Measurements from ENCODE around the gene ATP2A3.
A peak's percentile ranks its signal among the peaks of the same experiment; 100 is the strongest.

The ATP2A3 gene

DNA sequence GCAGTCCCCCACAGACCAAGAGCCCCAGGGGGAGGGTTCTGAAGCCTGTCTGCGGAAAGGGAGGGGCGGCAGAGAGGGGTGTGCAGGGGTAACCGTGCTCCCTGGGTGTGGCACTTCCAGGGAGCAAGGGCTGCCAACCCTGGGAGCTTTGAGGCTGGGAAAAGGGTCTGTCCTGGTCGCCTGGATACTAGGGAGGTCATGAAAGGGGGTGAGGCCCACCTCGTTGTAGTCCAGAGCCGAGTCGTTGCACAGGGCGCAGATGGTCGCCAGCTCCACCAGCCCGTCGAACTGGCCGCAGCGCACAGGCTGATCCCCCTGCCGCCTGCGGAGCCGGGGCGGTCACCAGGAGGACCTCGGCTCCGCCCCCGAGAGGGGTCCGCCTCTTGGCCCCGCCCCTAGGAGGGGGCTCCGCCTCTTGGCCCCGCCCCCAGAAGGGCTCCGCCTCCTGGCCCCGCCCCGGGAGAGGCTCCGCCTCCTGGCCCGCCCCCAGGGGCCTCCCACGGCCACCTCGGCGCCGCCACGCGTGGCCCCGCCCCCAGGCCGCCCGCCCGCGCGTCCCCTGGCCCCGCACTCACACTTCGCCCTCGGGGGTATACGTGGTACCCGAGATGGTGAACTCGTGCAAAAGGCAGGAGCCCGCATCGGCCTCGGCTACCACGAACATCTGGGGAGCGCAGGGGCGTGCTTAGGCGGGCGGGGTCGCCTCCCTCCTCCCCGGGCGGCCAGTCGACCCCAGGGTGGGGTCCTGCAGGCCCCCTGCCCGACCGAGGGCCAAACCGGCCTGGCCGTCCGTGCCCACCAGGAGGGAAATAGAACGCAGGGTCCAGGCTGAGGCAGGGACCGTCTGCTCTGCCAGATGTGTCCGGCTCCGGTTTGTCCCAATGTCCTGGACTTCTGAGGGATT lies 19.5 kb downstream of the ATP2A3 start:
- intact Hi-C loops (cut with DNase I): no loop called here
- peak in 38 of 42 donors; percentile 16 to 78 (median 56) for DNase-seq

DNA sequence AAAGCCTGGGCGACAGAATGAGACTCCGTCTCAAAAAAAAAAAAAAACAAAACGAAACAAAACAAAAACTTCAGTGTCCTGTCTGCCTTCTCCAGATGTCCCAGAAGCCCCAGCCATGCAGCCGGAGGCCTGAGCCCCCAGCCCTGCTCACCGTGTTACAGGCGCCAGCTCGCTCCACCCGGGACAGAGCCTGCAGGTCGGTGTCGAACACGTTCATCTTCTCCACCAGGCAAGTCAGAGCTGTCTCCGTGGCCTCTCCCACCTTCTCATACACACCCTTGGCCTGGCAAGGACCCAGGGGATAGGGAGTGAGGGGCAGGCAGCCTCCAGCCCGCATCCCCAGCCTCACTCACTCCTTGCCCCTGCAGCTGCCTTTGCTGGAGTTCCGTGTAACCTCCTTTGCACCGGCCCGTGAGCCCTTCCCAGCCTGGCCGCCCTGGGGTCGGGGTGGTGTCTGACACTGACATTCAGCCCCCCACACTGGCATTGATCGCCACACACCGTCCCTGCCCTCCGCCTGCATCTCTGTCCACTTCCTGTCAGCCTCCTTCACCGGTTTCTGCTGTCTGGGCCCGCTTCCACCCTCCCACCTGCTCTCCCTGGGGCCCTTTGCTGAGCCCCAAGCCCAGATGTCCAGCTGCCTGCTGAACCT lies 20.9 kb downstream of the ATP2A3 start:
- intact Hi-C loops (cut with DNase I): no loop called here
- DNase-seq: no peak

DNA sequence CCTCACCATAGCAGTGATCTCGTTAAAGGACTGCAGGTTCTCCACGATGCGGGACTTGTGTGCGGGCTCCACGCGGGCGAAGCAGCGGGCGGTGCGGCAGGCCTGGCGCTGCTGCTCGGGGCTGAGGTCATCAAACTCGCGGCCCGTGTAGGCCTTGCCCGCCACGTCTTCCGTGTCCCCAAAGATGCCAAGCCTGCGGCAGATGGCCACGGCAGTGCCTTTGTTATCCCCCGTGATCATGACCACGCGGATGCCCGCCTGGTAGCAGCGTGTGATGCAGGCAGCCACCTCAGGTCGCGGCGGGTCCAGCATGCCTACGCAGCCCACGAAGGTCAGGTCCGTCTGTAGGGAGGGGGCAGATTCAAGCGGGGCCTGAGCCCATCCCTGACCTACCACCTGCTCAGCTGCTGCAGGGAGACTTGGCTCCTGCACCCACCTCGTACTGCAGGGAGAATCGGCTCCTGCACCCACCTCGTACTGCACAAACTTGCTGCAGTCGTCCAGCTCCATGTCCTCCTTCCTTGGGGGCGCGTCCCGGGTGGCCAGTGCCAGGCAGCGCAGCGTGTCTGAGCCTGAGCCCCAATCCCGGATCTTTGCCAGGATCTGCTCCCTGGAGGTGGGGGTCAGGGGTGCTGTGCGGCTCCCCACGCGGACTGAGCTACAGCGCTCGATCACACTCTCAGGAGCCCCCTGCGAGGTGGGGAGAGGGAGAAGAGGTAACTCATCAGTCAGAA lies 23.1 kb downstream of the ATP2A3 start:
- no peak for DNase-seq
- intact Hi-C loops (cut with DNase I): no loop called here

DNA sequence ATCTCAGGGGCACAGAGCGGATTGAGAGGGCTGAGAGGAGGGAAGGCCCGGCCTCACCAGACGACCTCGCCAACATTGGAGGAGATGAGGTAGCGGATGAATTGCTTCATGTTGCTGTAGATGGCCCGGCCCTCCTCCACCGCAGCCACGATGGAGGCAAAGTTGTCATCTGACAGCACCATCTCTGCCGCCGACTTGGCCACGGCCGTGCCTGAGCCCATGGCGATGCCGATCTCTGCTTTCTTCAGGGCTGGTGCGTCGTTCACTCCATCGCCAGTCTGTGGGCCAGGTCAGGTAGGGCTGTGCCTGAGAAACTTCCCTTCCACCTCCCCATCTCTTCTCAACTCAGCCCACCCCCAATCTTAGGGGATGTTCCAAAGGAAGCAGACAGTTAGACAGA lies 26.9 kb downstream of the ATP2A3 start:
- no peak for DNase-seq
- intact Hi-C loops (cut with DNase I): no loop called here

DNA sequence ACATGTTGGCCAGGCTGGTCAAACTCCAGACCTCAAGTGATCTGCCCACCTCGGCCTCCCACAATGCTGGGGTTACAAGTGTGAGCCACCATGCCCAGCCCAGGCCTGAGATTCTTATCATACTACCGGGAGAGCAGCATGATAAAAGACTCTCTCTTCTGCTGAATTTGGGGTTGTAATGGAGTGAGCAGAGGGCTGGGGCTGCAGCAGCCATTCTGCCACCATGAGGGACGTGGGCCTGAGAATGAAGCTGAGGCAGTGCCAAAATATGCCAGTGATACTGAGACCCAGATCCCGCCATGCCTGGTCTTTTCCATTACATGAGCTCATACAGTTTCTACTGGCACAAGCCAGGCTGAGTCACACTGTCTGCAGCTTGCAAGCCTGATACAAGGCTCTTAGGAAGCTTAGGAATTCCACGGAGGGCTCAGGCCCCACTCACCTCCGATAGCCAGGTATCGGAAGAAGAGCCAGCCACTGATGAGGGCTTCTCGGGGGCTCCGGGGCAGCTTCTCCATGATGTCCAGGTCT lies 28.3 kb downstream of the ATP2A3 start:
- DNase-seq: no peak
- intact Hi-C loops (cut with DNase I): no loop called here

DNA sequence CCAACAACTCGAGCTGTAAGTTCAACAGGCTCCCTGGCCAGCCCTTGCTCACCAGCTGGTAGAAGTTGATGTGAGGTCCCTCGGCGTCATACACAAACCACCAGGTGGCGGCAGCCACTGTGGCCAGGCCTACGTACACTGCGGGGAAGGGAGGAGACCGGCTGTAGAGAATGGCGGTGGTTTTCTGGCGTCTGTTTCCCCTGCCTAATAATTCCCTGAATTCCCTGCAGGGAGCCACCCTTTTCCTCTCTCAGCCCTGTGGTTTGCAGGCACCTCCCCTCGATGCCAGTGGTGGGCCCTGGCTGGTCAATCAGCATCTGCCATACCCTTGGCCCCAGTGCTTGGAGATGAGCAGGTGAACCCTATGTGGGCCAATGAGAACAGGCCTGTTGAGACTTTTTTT lies 29.1 kb downstream of the ATP2A3 start:
- DNase-seq: peak in 30 of 42 donors; percentile 13 to 57 (median 32)
- intact Hi-C loops (cut with DNase I): no loop called here

DNA sequence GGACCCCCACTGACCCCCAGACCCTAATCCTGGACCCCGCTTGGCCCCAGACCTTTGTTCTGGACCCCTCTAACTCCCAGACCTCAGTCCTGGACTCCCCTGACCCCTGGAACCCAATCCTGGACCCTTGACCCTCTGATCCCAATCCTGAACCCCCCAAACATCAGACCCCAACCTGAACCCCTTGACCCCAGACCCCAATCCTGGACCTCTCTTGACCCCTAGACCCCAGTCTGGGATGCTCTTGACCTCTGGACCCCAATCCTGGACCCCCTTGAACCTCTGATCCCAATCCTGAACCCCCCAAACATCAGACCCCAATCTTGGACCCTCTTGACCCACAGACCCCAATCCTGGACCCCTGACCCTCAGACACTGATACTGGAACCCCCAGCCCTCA lies 34.5 kb downstream of the ATP2A3 start:
- intact Hi-C loops (cut with DNase I): no loop called here
- DNase-seq: no peak

DNA sequence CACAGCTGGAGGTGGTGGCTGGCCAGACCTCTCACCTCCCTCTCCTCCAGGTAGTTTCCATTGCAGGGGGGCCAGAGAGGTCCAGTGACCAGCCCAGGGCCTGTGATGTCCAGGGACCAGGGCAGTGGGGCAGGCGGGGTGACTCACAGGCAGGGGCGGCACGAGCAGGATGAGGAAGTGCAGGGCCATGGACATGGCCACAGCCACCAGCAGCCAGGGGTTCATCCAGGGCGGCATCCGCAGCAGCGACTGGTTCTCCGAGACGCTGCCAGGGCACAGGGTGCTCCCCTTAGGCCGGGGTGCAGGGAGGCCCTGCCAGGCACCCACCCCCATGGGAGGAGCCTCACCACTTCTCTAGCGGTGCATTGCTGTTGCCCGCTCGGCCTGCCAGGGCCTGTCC lies 35.1 kb downstream of the ATP2A3 start:
- intact Hi-C loops (cut with DNase I): no loop called here
- no peak for DNase-seq

DNA sequence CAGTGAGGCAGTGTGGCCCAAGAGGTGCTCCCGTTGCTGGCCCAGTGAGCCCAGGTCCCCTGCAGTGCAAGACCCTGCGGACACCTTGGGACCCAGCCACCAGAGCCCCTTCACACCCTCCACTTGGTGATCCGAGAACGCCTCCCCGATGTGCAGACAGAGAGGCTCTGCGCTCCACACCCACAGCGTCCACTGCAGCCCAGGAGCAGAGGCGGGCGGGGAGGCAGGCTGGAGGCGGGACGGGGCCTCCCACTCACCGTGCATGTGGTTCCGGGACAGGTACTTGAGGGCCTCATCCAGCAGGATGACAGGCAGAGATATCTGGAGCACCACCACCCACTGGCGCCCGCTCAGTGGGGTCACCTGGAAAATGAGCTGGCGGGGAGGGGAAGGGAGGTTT lies 35.8 kb downstream of the ATP2A3 start:
- intact Hi-C loops (cut with DNase I): no loop called here
- no peak for DNase-seq

DNA sequence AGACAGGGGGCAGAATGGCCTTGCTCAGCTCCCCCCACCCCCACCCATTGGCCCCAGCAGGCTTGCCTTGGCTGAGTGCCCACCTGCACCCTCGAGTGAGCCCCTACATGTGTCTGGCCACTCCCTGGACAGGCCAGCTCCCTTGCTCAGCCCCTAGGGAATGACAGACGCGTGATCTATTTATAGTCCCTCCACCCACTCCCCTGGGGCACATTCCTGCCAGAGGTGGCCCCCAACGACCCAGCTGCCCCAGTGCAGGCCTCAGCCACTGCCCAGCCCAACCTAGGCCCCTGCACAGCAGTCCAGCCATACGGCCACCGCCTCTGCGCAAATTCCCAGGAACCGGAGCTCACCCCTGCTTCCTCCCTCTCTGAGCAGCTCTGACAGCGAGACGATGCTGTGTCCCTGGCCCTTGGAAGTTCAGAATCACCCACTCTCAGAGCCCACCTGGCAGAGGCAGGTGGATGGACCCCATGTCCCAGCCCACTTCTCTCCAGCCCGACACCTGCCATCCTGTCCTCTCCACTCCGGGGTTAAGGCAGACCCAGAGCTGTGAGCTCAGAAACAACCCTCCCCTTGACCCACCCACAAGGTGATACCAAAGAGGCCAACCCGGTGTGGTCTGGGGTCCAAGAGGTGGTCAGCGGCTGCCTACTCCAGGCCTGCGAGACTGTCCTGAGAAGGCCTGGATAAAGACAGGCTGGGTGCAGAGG lies 36.5 kb downstream of the ATP2A3 start:
- intact Hi-C loops (cut with DNase I): no loop called here

DNA sequence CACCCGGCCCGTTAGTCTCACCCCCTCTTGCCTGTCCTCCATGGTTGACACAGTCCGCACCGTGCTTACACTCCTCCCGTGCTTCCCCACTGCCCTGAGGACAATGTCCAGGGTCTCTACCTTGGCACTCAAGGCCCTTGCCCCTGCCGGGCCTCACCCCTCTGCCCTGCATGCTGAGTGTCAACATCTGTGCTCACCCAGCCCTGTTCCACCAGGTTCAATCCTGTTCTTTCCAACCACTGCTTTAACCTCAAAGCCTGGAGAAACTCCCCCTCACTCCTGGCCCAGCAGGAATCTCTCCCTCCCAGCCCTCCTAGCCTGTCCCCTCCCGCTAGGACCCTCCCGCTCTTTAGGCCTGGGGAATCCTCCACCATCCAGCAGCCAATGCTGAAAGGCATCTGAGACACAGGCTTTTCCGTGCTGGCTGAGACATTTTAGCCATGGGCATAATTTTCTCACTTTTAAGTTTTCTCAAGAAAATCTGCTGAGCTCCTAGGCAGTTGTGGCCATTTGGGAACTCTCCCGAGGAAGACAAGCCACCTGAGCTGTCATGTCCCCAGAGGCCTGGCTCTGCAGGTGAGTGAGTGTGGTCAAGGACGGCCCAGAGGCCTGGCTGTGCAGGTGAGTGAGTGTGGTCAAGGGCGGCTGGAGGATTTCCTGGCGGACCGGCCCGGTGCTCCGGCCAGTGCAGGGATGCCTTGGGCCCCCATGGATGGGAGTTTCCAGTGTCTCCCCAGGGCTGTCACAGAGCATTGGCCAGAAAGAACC lies 37.2 kb downstream of the ATP2A3 start:
- DNase-seq: no peak
- intact Hi-C loops (cut with DNase I): no loop called here

More for the DNA sequence above, 36.5 kb downstream of the ATP2A3 start:
- DNase-seq: no peak

DNA sequence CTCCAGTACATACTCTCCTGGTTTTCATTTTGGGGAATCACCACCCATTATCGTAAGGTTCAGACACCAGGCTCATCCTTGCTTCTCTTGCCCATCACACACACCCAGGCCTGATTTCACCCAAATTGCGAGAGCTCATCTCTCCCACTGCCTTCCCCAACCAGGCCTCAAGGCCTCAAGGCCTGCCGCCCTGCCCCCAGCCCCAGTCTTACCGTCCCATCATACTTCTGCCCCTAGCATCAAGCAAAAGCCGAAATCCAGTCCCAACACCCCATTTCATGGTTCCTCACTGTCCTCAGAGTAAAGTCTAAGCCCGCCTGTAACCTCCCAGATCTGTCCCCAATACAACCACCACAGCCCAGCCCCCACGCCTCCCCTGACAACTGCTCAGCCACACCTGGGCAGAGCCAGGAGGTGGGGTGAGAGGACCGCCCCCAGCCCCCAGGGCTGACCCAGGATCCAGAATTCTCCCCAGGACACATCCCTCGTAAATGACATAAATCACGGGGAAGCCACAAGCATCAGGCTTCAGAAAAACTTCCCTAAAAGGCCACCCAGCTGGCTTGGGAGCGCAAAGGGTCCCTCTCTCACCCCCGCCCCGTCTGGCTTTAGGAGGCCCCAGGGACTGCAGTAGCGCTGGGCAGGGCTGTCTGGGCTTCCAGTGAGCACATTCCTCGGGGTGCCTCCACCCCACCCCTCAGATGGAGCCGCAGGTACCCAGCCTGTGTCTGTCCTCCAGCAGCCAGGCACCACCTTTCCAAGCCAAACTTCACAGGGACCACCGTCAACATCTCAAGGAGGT lies 38.4 kb downstream of the ATP2A3 start:
- no peak for DNase-seq
- intact Hi-C loops (cut with DNase I): no loop called here

DNA sequence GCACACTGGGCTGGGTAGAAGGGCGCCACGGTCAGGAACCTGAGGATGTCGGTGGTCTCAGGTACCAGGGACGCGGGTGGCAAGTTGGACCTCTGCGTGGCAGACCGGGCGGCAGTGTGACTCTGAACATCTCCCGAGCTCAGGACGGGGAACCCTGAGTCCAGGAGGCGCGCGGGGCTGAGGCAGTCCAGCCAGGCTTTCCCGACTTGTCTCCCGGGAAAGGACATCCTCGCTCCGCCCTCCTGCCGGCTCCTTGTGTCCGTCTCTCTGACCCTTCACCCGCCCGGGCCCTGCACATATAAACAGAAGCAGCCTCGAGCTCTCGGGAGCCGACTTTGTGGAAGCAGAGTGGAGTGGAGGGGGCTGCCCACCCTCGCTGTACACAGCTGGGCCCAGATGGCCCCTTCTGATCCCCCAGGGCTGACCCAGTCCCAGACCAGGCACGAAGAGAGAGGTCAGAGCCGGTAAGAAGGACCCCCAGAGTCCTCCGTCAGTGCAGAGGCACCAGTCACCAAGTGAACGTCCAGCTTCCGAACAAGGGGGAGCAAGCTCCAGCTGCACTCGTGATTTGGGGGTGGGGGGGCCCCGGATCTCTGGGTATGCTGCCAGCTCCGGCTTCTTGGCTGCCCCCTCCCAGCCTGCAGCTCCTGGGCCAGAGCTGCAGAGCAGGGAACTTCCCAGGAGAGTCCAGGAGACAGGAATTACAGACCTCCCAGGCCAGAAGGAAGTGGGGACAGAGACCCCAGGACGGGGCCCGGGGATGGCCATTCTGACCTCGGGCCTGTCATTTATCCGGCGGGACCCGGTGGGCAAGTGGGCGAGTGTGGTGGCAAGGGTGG lies 39.5 kb downstream of the ATP2A3 start:
- no peak for DNase-seq
- intact Hi-C loops (cut with DNase I): no loop called here

DNA sequence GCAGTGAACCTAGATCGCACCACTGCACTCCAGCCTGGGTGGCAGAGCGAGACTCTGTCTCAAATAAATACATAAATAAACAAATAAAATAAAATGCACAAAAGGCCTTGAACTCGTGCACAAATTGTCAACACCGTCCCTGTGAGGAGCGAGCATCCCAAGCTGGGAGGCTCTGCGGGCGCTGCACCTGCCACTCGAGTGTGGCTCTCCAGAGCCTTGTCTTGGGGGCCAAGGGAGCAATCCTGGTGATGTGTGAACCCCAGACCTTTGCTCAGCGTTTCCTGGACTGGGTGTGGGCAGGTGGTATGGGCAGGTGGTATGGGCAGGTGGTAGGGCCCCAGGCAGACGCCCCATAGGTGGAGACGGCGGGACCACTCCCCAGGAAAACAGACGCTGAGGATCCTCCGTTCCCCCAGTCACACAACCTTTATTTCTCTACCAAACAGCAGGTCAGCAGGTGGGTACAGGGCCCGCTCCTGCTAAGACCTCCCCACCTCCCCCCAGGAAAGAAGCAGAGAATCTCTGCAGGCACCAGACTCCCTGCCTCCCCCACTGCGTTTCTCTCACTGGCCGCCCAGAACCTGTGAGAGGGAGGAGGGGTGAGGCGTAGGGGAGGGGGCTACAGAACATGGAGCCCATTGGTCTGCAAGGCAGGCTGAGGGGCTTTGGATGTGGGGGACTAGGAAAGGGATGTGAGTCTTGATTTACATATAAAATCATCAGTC lies 40.6 kb downstream of the ATP2A3 start:
- intact Hi-C loops (cut with DNase I): no loop called here
- DNase-seq: no peak

DNA sequence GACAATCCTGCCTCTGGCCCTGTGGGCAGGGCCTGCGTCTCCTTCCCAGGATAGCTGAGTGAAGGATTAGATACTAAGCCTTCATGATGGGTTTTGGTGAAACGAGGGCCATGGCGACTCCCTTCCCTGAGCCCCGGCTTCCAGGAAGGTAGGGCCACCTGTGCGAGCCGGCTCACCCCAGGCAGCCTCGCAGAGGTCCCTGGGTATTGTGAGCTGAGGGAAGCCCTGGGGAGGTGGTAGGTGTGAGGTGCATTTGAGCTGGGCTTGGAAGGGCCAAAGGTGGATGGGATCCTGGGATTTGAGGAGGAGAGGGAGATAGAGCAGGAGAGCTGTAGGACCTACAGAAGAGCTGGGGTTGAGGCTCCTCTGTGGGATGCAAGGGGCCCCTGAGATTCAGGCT lies 41.5 kb downstream of the ATP2A3 start:
- intact Hi-C loops (cut with DNase I): no loop called here
- no peak for DNase-seq

Data from head of caudate nucleus (tissue), 42 donors.